HG03575 (cell line): ENCODE data around the gene TIAM1.

Source experiments
- ATAC-seq: cut with Tn5 transposase; IDR thresholded peaks from one replicate; pipeline ENCODE4 v1.9.1; 2021; ENCODE audit not compliant: unreplicated experiment, insufficient number of reproducible peaks, low FRiP score; ENCODE audit errors: extremely low read depth

Gene TIAM1

DNA sequence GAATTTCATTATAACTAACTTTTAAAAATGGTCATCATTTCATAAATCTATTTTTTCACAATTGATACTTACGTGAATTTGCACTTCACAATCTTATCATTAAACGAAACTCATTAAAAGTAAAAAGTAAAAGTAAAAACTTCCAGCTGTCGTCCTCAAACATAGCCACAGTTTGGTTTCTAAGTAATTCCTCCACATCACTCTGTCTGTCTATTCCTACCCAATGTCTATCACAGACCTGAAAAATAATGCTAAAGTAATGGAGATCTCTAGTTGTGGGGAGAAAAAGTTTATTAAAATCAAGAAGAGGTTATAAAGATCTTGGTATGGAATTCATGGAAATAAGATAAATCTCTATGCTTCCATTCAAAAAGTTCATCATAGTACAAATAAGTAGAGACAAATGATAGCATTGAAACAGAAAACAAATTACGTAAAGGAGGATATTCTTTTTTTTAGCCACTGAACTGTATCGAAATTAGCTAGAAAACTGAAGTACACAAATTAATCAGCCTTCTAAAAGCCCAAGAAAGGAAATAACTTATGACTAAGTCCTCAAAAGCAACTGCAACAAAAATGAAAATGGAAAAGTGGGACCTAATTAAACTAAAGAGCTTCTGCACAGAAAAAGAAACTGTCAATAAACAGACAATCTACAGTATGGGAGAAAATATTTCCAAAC lies 148.6 kb downstream of the TIAM1 start:
- ATAC-seq: no peak

DNA sequence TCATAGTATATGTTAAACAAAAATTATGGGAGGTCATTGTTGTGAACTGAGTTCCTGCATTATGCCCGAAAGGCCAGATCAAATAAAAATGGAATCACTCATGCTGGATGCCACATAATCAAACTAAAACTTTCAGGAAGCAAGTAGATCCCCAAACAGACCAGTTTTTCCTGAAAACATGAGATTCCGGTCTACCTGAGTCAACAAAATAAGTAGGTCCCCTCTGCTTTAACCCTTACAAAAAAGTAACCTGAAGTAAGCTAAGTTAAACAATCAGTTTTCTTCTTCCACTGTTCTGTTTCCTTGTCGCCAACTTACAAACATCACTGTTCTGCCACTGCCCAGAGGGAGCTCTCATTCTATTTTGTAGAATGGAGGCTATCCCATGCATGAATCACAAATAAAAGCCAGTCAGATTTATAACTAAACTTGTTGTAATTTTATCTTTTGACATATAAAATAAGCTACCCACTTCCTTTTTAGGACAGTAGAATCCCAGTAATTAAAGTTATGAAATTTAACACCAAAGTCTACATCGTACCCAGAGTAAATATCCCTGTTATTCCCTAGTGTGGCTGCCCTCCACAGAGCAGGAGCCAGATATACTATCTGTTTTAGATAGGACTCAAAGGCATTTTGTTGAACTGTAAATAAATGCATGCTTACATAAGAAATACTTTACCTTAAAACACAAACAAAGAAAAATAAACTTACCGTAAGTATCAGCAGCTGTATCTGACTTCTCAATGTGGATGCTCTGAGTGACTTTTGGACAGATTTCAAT lies 149.4 kb downstream of the TIAM1 start:
- ATAC-seq: no peak

DNA sequence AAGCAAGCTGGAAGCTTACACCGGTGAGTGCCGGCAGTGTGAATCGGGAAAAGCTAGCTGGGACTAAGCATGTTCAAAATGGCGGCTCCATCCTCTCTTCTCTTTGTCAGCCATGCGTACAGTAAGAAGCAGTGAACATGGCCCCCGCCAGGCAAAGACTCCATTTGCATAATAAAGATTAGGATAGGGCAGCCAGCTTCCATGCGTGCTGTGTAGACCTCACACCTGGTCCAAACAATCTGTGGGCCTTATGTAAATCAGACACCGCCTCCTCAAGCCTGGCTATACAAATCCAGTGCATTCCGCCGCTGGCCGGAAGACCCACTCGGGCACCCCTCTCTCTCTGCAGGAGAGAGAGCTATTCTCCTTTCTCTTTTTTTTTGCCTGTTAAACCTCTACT lies 150.3 kb downstream of the TIAM1 start:
- ATAC-seq: no peak

DNA sequence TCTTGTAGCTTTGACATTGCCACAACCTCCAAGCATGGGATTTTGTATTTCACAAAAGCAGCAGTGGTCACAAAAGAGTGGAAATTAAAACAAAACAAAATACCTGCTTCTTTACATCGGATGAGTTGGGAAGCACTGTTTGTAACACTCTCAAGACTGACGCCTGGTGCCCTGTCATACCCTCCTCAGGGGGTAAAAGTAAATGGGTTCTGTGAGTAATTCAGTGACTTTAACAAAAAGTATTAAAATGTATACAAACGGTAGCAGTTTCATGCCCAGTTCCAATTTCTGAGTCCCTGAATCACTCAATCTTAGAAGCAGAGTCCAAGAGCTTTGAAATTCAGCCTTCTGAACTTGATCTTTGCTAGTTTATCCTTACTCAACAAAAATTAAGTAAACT lies 152.5 kb downstream of the TIAM1 start:
- ATAC-seq: no peak

DNA sequence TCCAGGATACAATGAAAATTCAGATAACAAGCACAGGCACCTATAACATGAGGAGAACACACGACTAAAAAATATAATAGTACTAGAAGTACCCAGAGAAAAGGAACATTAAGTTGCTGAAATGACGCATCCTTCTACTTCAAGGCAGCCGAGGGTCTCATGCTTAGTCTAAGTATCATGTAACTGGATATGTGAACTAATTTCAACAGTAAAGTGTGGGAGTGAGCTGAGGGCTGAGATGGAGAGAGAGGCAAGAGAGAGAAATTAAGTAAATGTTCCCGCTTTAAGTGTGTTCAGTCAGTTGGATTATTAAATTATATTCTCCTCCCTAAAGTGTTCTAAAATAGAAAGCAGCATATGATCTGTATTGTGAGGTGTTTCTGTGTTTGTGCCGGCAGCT lies 153.5 kb downstream of the TIAM1 start:
- ATAC-seq: no peak

DNA sequence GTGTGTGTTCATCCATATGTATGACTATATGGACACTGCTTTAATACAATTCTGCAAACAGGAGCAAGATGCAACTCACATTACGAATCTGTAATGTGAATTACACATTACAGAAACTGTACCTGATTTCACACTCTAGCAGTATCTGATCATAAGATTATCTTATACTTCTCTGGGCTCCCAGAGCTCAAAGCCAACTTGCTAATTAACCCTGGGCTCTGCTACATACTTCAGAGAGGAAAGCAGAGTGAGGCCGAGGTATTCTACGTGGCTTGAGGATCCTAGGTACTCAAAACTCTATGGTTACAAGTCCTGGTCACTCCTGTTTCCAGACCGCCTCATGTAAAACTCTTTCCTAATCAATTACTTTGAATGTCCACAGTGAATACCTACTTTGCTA lies 156.6 kb downstream of the TIAM1 start:
- no peak for ATAC-seq

DNA sequence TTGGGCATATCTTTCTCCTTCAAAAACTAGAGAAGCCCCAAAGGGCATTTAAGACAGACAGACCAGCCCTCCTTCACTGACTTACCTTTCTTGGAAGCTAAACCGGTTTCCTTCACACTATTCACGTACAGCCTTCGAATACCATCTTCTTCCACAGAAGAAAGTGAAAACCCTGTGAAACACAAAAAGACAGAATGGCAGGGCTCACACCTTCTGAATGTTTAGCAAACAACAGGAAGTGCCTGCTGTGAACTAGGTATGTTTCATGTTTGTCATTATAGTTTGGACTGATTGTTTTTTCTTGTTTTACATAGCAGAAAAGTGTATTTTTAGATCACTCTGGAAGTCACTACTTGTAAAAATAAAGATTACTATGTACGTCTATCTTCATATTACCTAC lies 157.1 kb downstream of the TIAM1 start:
- no peak for ATAC-seq

DNA sequence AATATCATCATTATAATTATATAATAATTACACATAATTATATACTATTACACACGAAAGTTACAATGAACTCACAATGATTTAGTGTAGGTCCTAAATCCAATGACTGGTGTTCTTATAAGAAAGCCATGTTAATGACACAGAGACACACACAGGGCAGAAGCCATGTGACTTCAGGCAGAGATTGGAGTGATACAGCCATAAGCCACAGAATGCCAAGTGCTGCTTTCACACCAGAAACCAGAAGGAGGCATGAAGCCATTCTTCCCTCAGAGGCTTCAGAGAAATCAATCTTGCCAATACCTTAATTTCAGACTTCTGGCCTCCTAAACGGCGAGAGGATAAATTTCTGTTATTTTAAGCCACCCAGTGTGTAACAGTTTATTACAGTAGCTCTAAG lies 158.4 kb downstream of the TIAM1 start:
- no peak for ATAC-seq

DNA sequence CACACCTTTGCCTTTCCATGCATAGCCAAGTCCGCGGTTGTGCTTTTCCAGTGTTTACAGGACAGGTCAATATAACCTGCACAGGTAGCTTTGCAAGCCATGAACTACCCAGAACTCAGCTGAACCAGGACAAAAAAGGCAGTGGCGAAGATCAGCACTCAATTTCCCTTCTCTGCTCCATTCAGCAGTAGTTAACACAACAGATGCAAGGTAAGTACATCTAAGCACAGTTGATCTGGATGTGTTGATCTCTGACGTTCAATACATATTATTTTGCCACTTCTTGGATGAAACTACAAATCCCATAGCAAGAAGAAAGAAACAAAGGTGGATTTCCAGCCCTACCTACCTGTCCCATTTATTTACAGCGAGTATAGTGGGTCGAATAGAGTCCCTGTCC lies 159.2 kb downstream of the TIAM1 start:
- no peak for ATAC-seq

DNA sequence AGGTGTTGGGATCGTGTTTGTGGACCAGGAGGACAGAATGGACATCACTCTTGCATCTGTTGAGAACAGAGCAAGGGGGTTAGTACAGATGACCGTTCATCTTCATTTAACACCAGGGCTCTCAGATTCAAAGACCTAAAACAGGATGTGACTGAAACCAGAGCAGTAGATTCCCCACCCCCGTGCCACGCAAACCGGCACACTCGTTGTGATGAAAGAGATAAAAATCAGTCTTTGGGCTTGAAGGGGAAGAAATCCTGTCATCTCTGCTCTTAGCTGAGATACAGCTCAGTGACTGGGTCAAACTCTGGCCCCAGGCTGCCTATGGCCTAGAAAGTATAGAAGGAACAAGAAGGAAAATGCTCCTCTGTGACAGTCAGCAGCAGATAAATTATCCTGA lies 159.6 kb downstream of the TIAM1 start:
- ATAC-seq: no peak

DNA sequence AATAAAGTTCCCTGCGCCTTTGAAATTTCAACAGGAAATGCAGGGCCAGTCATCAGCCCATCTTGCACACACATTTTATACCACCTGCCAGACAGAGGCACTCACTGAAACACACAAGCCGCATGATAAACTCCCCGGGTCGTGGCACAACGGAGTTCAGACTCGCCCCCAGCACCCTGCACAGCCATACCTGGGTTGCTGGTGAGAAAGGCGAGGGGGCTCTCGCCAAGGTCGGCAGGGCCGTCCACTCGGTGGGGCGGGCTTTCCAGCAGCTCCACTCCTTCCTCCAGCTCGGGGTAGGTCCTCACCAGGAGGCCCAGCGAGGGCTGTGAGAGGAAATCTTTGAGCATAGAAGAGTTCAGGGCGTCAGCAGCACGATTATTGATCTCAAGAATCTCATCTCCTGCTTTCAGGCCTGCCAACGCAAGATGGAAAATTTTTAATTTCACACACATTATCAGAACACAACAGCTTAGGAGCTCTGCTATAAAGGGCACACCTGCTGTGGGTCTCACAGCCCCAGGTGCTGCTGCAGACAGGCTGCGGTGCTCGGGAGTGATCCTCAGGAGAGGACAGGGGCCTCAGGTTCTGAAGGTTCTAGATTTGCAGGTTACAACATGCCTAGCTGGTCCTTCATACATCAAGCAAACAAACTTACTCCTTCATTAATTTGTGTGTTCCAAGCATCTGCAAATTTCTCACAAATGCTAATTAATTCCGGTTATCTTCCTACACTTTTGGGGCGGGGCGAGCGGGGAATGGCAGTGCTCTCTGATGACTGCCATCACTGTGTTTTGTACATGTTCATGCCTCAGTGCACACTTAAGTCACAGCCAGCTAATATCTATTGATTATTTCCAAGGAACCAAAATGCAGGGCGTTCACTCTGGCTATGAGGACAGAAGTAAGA lies 161.6 kb downstream of the TIAM1 start:
- no peak for ATAC-seq

DNA sequence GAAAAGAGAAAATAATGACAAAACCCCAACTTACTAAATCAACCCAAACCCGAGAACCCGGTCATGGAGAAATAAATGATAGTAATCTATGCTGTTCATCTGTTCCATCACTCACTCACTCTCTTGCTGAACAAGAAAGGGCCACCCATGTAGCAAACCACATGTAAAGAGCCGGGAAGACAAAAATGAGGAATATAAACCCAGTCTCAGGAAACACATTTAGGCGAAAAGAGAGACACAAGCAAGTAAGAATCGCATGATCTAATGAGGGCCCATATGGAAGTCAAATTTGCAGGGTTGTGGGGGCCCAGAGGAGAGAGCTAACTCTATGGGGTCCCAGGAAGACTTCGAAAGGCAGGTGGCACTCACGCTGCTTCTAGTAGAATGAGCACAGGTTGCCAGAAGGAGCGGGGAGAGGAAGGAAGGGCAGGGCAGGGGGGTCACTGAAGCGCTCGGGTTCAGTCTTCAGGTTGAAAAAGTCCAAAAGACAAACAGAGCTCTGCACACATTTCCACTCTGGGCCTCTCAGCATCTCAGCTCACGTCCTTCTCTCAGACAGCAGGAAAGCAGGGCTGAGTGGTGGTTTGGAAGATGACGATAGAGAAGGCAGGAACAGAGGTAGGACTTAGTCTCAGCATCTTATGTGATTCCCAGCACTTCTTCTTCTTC lies 162.8 kb downstream of the TIAM1 start:
- ATAC-seq: no peak

DNA sequence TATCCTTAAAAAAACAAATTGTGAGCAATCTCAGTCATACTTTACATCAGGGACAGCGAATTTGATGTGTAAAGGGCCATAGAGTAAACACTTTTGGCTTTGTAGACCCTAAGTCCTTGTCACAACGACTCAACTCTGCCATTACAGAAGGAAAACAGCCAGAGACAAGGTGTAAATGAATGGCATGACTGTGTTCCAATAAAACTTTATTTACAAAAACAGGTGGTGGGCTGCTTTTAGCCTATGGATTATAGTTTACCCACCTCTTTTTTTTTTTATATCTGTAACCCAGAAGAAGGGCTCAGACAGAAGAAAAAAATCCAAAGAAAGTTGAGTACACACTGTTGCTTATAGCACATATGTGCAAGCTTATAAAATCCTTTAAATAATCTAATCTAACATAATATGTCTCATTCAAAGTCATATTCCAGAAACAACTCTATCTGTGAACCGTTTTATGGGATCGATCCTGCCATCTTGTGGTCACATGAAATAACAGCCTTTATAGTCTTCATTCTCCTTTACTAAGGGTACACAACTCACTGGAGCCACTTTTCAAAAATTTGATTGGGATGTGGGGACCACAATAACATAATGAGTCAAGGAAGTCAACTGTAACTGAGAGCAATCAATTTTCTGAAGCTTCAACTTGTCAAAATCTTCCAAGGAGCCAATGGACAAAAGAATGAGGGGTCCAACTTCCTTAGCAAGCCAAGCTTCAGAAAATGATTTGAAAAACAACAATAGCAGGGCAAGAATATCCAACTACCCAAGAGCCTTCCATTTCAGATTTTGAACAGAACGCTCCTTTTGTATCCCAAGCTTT lies 163.6 kb downstream of the TIAM1 start:
- no peak for ATAC-seq

DNA sequence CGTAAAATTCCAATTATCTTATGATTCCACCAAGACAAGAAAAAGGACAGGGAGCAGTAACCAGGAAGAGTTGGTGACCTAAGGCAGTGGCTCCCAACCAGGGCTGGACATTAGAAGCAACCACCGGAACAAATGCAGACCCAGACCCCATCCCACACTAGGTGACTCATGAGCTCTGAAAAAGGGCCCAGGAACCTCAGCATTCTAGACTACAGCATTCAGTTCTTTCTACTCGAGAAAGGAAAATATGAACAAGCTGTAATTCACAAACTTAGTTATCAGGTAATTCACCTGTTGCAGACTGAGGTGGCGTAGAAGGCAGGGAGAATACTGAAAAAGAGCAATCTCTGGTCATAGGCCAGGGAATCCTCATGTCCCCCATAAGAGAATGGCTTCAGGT lies 167.3 kb downstream of the TIAM1 start:
- no peak for ATAC-seq

DNA sequence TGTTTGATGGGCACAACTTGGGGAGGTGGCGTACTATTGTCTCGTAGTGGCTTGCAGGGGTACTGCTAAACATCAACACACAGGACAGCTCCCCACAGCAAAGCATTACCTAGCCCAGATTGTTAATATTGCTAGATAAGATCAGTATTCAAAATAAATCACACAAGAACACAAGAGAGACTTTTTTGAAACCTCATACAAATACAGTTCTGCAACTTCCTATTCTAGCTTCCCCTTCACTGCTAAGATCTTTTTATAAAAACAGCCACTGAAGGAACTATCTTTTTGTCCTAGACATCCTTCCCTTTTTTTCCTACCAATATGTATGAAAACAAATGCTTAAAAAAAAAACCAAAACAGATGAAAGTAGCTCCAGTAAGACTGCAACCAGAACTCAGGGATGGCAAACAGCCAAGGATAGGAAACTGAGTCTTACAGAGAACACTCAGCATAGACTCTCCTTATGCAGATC lies 167.9 kb downstream of the TIAM1 start:
- ATAC-seq: no peak

DNA sequence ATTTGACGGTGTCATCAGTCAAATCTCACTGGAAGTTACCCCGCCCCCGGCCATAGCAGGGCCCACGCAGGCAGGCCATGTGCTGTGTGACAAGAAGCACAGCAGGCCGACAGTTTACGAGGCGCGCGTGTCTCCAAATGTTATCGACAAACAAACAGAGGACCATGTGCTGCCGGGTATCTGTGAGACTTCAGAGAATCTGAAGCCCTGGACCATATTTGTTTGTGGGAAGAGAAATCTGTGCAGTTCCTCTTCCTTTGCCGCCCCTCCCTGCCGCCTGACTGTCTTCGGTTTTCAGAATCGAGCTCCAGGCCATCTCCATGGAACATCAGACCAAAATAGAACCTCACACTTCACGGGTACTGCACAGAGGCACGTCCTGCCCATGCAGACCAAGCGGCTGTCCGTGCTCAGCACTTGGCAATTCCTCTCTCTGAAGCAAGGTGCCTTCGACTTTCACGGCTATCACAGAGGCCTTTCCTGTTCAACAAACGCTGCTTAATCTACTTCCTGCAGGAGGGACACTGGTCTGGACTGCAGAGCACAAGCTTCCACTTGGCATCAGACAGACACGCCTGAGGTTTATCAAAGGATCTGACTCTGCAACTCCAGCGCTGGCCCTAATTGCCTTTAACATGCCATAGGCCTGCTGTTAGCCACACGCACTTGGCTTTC lies 170.0 kb downstream of the TIAM1 start:
- no peak for ATAC-seq

DNA sequence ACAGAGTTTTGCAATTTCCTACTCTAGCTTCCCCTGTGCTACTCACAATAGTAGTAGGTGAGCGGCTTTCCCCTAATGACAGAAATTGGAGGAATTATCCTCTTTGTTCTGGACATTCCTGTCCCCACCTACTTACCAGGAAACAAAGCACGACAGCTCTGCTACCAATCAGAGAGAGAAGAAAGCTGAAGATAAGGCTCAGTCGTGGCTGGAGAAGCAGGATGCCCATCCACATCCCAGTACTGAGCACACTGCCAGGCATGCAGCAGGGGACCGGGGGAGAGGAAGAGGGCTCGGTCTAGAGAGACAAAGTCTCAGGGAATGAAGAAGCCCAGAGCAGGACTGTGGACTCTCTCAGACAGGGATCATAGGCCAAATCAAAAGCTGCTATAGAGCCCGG lies 171.7 kb downstream of the TIAM1 start:
- no peak for ATAC-seq
